HEK293 (cell line): ENCODE data around the gene ZNF529.
A peak's percentile ranks its signal among the peaks of the same experiment; 100 is the strongest.

Source experiments
- GLI4 ChIP-seq: fragments of 450-650 bp; formaldehyde crosslinking; IDR thresholded peaks from 2 replicates; pipeline ENCODE4 v1.5.1; 2016; ENCODE audit warnings: missing biosample characterization, missing genetic modification characterization
- GLIS2 ChIP-seq: fragments of 450-650 bp; formaldehyde crosslinking; IDR thresholded peaks from 2 replicates; pipeline ENCODE4 v1.5.1; 2016; ENCODE audit warnings: missing biosample characterization, missing genetic modification characterization
- MYNN ChIP-seq: fragments of 450-650 bp; formaldehyde crosslinking; IDR thresholded peaks from 2 replicates; pipeline ENCODE4 v1.5.1; 2016; ENCODE audit warnings: missing biosample characterization, missing genetic modification characterization, borderline replicate concordance
- OSR2 ChIP-seq: fragments of 450-650 bp; formaldehyde crosslinking; IDR thresholded peaks from 2 replicates; pipeline ENCODE4 v1.5.1; 2016; ENCODE audit warnings: missing biosample characterization, missing genetic modification characterization
- OVOL3 ChIP-seq: fragments of 450-650 bp; formaldehyde crosslinking; IDR thresholded peaks from 2 replicates; pipeline ENCODE4 v1.5.1; 2016; ENCODE audit warnings: missing biosample characterization, missing genetic modification characterization
- SCRT1 ChIP-seq: fragments of 450-650 bp; formaldehyde crosslinking; IDR thresholded peaks from 2 replicates; pipeline ENCODE4 v1.5.1; 2016; ENCODE audit warnings: missing biosample characterization, missing genetic modification characterization, borderline replicate concordance
- WT1 ChIP-seq: fragments of 450-650 bp; formaldehyde crosslinking; IDR thresholded peaks from 2 replicates; pipeline ENCODE4 v1.5.1; 2016; ENCODE audit warnings: missing biosample characterization, missing genetic modification characterization
- ZBTB20 ChIP-seq: fragments of 450-650 bp; formaldehyde crosslinking; IDR thresholded peaks from 2 replicates; pipeline ENCODE4 v1.5.1; 2016; ENCODE audit warnings: missing biosample characterization, missing genetic modification characterization
- ZBTB8A ChIP-seq: fragments of 450-650 bp; formaldehyde crosslinking; IDR thresholded peaks from 2 replicates; pipeline ENCODE4 v1.5.1; 2016; ENCODE audit warnings: missing biosample characterization, missing genetic modification characterization
- ZFHX2 ChIP-seq: fragments of 450-650 bp; formaldehyde crosslinking; conservative IDR thresholded peaks from 2 replicates; pipeline ENCODE4 v1.5.1; 2016; ENCODE audit warnings: missing biosample characterization, missing genetic modification characterization
- ZFP41 ChIP-seq: fragments of 450-650 bp; formaldehyde crosslinking; IDR thresholded peaks from 2 replicates; pipeline ENCODE4 v1.5.1; 2016; ENCODE audit warnings: missing biosample characterization, missing genetic modification characterization, borderline replicate concordance
- ZNF112 ChIP-seq: fragments of 450-650 bp; formaldehyde crosslinking; IDR thresholded peaks from 2 replicates; pipeline ENCODE4 v1.5.0; 2017; ENCODE audit warnings: missing biosample characterization, missing genetic modification characterization
- ZNF121 ChIP-seq: fragments of 450-650 bp; formaldehyde crosslinking; IDR thresholded peaks from 2 replicates; pipeline ENCODE4 v1.5.1; 2016; ENCODE audit warnings: missing biosample characterization, missing genetic modification characterization
- ZNF16 ChIP-seq: fragments of 450-650 bp; formaldehyde crosslinking; IDR thresholded peaks from 2 replicates; pipeline ENCODE4 v1.5.1; 2016; ENCODE audit warnings: low read depth, missing biosample characterization, missing genetic modification characterization
- ZNF184 ChIP-seq: fragments of 450-650 bp; IDR thresholded peaks from 2 replicates; pipeline ENCODE4 v1.5.1; 2018; ENCODE audit warnings: missing biosample characterization, mild to moderate bottlenecking, missing genetic modification characterization
- ZNF2 ChIP-seq: fragments of 450-650 bp; formaldehyde crosslinking; IDR thresholded peaks from 2 replicates; pipeline ENCODE4 v1.5.1; 2016; ENCODE audit warnings: missing biosample characterization, missing genetic modification characterization
- ZNF211 ChIP-seq: fragments of 450-650 bp; formaldehyde crosslinking; IDR thresholded peaks from 2 replicates; pipeline ENCODE4 v1.5.1; 2016; ENCODE audit warnings: low read depth, missing biosample characterization, missing genetic modification characterization
- ZNF266 ChIP-seq: fragments of 450-650 bp; formaldehyde crosslinking; IDR thresholded peaks from 2 replicates; pipeline ENCODE4 v1.5.1; 2016; ENCODE audit warnings: missing biosample characterization, missing genetic modification characterization, low read depth
- ZNF341 ChIP-seq: fragments of 450-650 bp; formaldehyde crosslinking; IDR thresholded peaks from 2 replicates; pipeline ENCODE4; 2016; ENCODE audit warnings: low read depth, missing biosample characterization, missing genetic modification characterization
- ZNF398 ChIP-seq: fragments of 450-650 bp; formaldehyde crosslinking; IDR thresholded peaks from 2 replicates; pipeline ENCODE4 v1.5.1; 2017; ENCODE audit warnings: missing biosample characterization, missing genetic modification characterization
- ZNF426 ChIP-seq: fragments of 450-650 bp; formaldehyde crosslinking; IDR thresholded peaks from 2 replicates; pipeline ENCODE4 v1.5.1; 2017; ENCODE audit warnings: missing biosample characterization, missing genetic modification characterization, mild to moderate bottlenecking, inconsistent platforms, moderate library complexity
- ZNF521 ChIP-seq: fragments of 450-650 bp; formaldehyde crosslinking; IDR thresholded peaks from 2 replicates; pipeline ENCODE4 v1.5.1; 2017; ENCODE audit warnings: missing biosample characterization, mild to moderate bottlenecking, missing genetic modification characterization
- ZNF558 ChIP-seq: fragments of 450-650 bp; formaldehyde crosslinking; IDR thresholded peaks from 2 replicates; pipeline ENCODE4 v1.5.1; 2016; ENCODE audit warnings: missing biosample characterization, missing genetic modification characterization
- ZNF571 ChIP-seq: fragments of 450-650 bp; formaldehyde crosslinking; IDR thresholded peaks from 2 replicates; pipeline ENCODE4 v1.5.0; 2017; ENCODE audit warnings: missing biosample characterization, missing genetic modification characterization
- ZNF580 ChIP-seq: fragments of 450-650 bp; formaldehyde crosslinking; IDR thresholded peaks from 2 replicates; pipeline ENCODE4 v1.5.1; 2016; ENCODE audit warnings: missing biosample characterization, missing genetic modification characterization
- ZNF626 ChIP-seq: fragments of 450-650 bp; sonication (Bioruptor Pico); formaldehyde crosslinking; IDR thresholded peaks from 2 replicates; pipeline ENCODE4 v1.5.1; 2018; ENCODE audit warnings: missing biosample characterization, missing genetic modification characterization, inconsistent platforms
- ZNF658 ChIP-seq: fragments of 450-650 bp; formaldehyde crosslinking; IDR thresholded peaks from 2 replicates; pipeline ENCODE4; 2016; ENCODE audit warnings: missing biosample characterization, missing genetic modification characterization
- ZNF670 ChIP-seq: fragments of 450-650 bp; formaldehyde crosslinking; IDR thresholded peaks from 2 replicates; pipeline ENCODE4 v1.5.1; 2016; ENCODE audit warnings: missing biosample characterization, missing genetic modification characterization, low read depth
- ZNF677 ChIP-seq: fragments of 450-650 bp; IDR thresholded peaks from 2 replicates; pipeline ENCODE4 v1.5.0; 2018; ENCODE audit warnings: missing biosample characterization, mild to moderate bottlenecking, missing genetic modification characterization, moderate library complexity
- ZNF830 ChIP-seq: fragments of 450-650 bp; IDR thresholded peaks from 2 replicates; pipeline ENCODE4 v1.5.0; 2018; ENCODE audit warnings: missing biosample characterization, missing genetic modification characterization, low read depth, mild to moderate bottlenecking, moderate library complexity
- TF ChIP-seq, protein P1 (sequence below): fragments of 450-650 bp; formaldehyde crosslinking; IDR thresholded peaks from 2 replicates; pipeline ENCODE4 v1.5.1; 2016; ENCODE audit warnings: missing biosample characterization, missing genetic modification characterization
- TF ChIP-seq, protein P2 (sequence below): fragments of 450-650 bp; formaldehyde crosslinking; IDR thresholded peaks from 2 replicates; pipeline ENCODE4; 2016; ENCODE audit warnings: missing biosample characterization, missing genetic modification characterization
- TF ChIP-seq, protein P3 (sequence below): fragments of 450-650 bp; formaldehyde crosslinking; IDR thresholded peaks from 2 replicates; pipeline ENCODE4 v1.5.1; 2016; ENCODE audit warnings: missing biosample characterization, missing genetic modification characterization

Gene ZNF529

GRCh38 chr19:36528921-36529518 lies 44.1 kb downstream of the ZNF529 start (continued):
- TF ChIP-seq OVOL3 (tag by site-specific recombination) (no peak; the same call in 1 of the 2 replicates), ZNF571 (tag by site-specific recombination) (no peak), ZNF830 (tag by site-specific recombination) (no peak), OSR2 (tag by site-specific recombination) (no peak), ZNF112 (tag by site-specific recombination) (no peak), ZNF580 (peak; percentile 40; the same call in 1 of the 2 replicates), ZBTB8A (no peak), ZNF426 (no peak), ZNF341 (tag by site-specific recombination) (no peak), ZNF398 (tag by site-specific recombination) (no peak; the same call in 1 of the 2 replicates), ZFP41 (tag by site-specific recombination) (no peak), ZNF677 (tag by site-specific recombination) (no peak), ZNF266 (0 out of 2 replicates have a peak, but pooled peaks have one; percentile 23), ZNF558 (peak; percentile 63), ZNF658 (no peak), MYNN (tag by site-specific recombination) (no peak; the same call in 1 of the 2 replicates), ZNF184 (tag by site-specific recombination) (no peak), ZNF121 (tag by site-specific recombination) (no peak), ZNF670 (tag by site-specific recombination) (peak; percentile 96), GLI4 (tag by site-specific recombination) (no peak), ZNF626 (tag by site-specific recombination) (no peak), GLIS2 (tag by site-specific recombination) (peak; percentile 56; the same call in 1 of the 2 replicates), ZNF16 (tag by site-specific recombination) (no peak), ZNF521 (tag by site-specific recombination) (no peak), ZNF211 (tag by site-specific recombination) (peak; percentile 65; the same call in 1 of the 2 replicates), SCRT1 (tag by site-specific recombination) (0 out of 2 replicates have a peak, but pooled peaks have one; percentile 17), ZBTB20 (peak; percentile 88; the same call in 1 of the 2 replicates), ZFHX2 (tag by site-specific recombination) (peak; percentile 98), WT1 (tag by site-specific recombination) (peak; percentile 85), ZNF2 (tag by site-specific recombination) (peak; percentile 78)
- TF ChIP-seq, protein P1, sequence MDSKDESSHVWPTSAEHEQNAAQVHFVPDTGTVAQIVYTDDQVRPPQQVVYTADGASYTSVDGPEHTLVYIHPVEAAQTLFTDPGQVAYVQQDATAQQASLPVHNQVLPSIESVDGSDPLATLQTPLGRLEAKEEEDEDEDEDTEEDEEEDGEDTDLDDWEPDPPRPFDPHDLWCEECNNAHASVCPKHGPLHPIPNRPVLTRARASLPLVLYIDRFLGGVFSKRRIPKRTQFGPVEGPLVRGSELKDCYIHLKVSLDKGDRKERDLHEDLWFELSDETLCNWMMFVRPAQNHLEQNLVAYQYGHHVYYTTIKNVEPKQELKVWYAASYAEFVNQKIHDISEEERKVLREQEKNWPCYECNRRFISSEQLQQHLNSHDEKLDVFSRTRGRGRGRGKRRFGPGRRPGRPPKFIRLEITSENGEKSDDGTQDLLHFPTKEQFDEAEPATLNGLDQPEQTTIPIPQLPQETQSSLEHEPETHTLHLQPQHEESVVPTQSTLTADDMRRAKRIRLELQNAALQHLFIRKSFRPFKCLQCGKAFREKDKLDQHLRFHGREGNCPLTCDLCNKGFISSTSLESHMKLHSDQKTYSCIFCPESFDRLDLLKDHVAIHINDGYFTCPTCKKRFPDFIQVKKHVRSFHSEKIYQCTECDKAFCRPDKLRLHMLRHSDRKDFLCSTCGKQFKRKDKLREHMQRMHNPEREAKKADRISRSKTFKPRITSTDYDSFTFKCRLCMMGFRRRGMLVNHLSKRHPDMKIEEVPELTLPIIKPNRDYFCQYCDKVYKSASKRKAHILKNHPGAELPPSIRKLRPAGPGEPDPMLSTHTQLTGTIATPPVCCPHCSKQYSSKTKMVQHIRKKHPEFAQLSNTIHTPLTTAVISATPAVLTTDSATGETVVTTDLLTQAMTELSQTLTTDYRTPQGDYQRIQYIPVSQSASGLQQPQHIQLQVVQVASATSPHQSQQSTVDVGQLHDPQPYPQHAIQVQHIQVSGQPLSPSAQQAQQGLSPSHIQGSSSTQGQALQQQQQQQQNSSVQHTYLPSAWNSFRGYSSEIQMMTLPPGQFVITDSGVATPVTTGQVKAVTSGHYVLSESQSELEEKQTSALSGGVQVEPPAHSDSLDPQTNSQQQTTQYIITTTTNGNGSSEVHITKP: no peak
- TF ChIP-seq, protein P2, sequence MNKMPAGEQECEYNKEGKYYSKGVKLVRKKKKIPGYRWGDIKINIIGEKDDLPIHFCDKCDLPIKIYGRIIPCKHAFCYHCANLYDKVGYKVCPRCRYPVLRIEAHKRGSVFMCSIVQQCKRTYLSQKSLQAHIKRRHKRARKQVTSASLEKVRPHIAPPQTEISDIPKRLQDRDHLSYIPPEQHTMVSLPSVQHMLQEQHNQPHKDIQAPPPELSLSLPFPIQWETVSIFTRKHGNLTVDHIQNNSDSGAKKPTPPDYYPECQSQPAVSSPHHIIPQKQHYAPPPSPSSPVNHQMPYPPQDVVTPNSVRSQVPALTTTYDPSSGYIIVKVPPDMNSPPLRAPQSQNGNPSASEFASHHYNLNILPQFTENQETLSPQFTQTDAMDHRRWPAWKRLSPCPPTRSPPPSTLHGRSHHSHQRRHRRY (tag by site-specific recombination): peak; percentile 95; the same call in 1 of the 2 replicates
- TF ChIP-seq, protein P3, sequence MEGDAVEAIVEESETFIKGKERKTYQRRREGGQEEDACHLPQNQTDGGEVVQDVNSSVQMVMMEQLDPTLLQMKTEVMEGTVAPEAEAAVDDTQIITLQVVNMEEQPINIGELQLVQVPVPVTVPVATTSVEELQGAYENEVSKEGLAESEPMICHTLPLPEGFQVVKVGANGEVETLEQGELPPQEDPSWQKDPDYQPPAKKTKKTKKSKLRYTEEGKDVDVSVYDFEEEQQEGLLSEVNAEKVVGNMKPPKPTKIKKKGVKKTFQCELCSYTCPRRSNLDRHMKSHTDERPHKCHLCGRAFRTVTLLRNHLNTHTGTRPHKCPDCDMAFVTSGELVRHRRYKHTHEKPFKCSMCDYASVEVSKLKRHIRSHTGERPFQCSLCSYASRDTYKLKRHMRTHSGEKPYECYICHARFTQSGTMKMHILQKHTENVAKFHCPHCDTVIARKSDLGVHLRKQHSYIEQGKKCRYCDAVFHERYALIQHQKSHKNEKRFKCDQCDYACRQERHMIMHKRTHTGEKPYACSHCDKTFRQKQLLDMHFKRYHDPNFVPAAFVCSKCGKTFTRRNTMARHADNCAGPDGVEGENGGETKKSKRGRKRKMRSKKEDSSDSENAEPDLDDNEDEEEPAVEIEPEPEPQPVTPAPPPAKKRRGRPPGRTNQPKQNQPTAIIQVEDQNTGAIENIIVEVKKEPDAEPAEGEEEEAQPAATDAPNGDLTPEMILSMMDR (tag by site-specific recombination): peak; percentile 13
